Measurements from ENCODE around the gene RPL39L.

RPL39L gene

GRCh38 chr3:187084126-187084525 lies 55.2 kb downstream of the RPL39L start:
- no peak for TF ChIP-seq CTCF (conservative IDR thresholded peaks at IDR 0.05; ENCODE audit: low read depth, low read length)
- DNase-seq (ENCODE audit: low read depth) = no peak
- no peak overlapping the region for H3K4me3 ChIP-seq (ENCODE audit: low read length)

GRCh38 chr3:187082758-187083375 lies 56.4 kb downstream of the RPL39L start:
- no peak for TF ChIP-seq CTCF (conservative IDR thresholded peaks at IDR 0.05; ENCODE audit: low read depth, low read length)
- no peak overlapping the region for H3K4me3 ChIP-seq (ENCODE audit: low read length)

GRCh38 chr3:187080799-187081450 lies 58.4 kb downstream of the RPL39L start:
- H3K4me3 ChIP-seq (ENCODE audit: low read length) = no peak overlapping the region
- no peak for DNase-seq (ENCODE audit: low read depth)
- TF ChIP-seq CTCF (conservative IDR thresholded peaks at IDR 0.05; ENCODE audit: low read depth, low read length) = no peak

More at GRCh38 chr3:187082758-187083375, 56.4 kb downstream of the RPL39L start:
- DNase-seq (ENCODE audit: low read depth) = no peak

- H3K4me3 ChIP-seq (ENCODE audit: low read length) = no peak overlapping the region
- TF ChIP-seq CTCF (conservative IDR thresholded peaks at IDR 0.05; ENCODE audit: low read depth, low read length) = no peak
- DNase-seq (ENCODE audit: low read depth) = no peak
Observed at GRCh38 chr3:187079090-187080022, 59.9 kb downstream of the RPL39L start.

GRCh38 chr3:187077537-187077936 lies 61.8 kb downstream of the RPL39L start:
- no peak for TF ChIP-seq CTCF (conservative IDR thresholded peaks at IDR 0.05; ENCODE audit: low read depth, low read length)
- no peak overlapping the region for H3K4me3 ChIP-seq (ENCODE audit: low read length)
- no peak for DNase-seq (ENCODE audit: low read depth)

- no peak for TF ChIP-seq CTCF (conservative IDR thresholded peaks at IDR 0.05; ENCODE audit: low read depth, low read length)
- no peak overlapping the region for H3K4me3 ChIP-seq (ENCODE audit: low read length)
- no peak for DNase-seq (ENCODE audit: low read depth)
Observed at GRCh38 chr3:187077085-187077484, 62.2 kb downstream of the RPL39L start.

All from retinal pigment epithelial cell (primary cell).